Inferior parietal cortex (tissue), 1 donor: ENCODE data around the gene LRP2.

ENCODE experiments used
- DNase-seq: peaks from one replicate; pipeline ENCODE4 v3.0.0-alpha.2; 2016; ENCODE audit errors: extremely low spot score

LRP2 gene

GRCh38 chr2:169240405-169240804 lies 121.9 kb downstream of the LRP2 start:
- no peak for DNase-seq

DNA sequence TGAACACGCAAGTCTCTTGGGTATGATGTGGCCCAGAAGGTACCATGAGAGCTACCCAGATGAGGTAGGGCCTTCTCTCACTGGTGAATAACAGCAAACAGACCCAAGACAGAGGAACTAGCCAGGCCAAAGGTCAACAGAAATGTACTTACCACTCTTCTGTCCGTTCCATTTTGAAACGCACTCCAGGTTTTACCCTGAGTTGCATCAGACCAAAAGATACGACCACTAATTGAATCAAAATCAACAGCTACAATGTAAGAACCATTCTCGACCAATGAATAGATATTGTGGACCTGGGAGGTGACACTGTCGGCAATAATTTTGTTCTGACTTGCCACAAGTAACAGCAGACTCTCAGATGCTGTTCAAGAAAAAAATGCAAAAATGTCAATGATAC lies 124.4 kb downstream of the LRP2 start:
- DNase-seq, result no peak

DNA sequence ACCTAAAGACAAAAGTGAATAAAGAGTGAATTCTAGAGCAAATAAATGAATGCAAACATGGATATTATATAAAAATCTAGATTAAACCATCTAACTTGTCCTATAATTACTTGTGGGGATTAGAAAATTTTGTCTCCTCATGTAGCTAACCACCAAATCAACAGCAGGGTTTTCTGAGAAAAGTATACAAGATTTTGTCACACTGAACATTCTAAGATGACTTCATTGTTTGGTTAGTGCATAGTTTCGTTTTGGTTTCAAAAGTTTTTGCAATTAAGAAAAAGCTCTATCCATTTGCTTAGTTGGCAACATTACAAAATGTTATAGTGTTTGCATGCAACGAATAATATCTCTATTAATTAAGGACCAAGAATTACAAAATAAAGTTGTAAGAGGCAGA lies 125.0 kb downstream of the LRP2 start:
- DNase-seq, result no peak

DNA sequence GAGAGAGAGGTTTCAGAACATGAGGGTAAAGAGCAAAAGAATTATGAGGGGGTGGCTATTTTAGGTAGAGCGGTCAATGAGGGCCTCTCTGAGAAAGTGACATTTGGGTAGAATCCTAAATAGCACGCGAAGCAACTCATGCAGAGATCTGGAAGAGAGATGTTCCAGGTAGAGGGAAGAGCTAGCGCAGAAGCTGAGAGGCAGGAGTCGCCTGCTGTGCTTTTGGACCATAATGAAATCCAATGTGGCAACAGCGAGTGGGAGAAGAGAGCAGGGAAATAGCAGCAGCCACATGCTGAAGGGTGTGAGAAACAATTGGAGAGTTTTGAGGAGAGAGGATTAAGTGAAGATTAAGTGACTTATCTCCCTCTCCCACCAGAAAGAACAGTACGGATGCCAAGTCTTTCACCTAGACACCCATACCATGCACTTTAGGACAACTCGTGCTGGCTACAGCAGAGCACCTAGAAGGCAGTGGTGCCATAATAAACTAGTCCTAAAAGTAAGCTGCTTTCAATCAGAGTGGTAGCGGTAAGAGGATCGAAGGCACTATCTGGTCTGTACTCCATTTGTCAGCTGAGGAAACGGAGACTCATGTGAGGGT lies 129.7 kb downstream of the LRP2 start:
- no peak for DNase-seq

- no peak for DNase-seq
Observed at GRCh38 chr2:169230204-169230603, 132.1 kb downstream of the LRP2 start.

- no peak for DNase-seq
Observed at GRCh38 chr2:169229590-169229989, 132.7 kb downstream of the LRP2 start.

DNA sequence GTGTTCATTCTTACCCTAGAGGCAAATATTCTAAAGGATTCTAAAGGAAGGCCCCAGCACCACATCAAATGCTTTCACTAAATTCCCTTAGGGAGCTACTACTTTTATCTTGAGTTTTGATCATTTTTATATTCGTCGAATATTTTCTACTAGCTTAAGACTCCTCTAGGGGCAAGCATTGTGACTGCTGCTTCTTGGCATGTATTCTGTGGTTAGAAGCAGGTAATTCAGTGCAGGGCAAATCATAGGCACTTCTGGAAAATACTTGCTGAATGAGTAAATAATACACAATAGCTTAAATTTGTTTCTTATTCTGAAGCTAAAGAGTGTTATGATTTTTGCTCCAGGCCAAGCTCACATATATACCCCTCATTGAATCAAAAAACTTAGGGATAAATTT lies 136.4 kb downstream of the LRP2 start:
- no peak for DNase-seq

DNA sequence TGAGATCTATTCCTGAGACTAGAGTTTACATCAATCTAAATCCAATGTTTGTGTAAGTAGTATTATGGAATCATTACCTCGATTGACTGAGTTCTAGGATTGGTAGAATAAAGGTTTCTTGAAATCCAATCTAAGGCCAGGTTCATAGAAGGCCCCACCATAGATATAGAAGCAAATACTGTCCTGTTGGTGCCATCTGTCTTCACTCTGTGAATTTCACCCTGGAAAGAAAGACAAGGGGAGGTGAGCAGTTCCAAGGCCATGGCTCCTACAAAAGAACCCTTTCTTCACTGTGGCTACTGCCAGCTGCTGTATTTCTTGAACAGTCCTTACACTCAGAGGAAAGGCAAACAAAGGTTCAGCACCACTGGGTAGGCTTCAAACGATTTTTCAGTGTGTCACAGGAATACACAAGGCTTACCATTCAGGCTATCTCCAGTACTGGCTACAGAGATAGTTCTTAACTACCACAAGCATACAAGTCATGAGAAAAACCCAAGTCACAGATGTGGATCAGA lies 137.0 kb downstream of the LRP2 start:
- no peak for DNase-seq

GRCh38 chr2:169222665-169223064 lies 139.7 kb downstream of the LRP2 start:
- no peak for DNase-seq

GRCh38 chr2:169221745-169222369 lies 140.5 kb downstream of the LRP2 start:
- peak; percentile 60 for DNase-seq

DNA sequence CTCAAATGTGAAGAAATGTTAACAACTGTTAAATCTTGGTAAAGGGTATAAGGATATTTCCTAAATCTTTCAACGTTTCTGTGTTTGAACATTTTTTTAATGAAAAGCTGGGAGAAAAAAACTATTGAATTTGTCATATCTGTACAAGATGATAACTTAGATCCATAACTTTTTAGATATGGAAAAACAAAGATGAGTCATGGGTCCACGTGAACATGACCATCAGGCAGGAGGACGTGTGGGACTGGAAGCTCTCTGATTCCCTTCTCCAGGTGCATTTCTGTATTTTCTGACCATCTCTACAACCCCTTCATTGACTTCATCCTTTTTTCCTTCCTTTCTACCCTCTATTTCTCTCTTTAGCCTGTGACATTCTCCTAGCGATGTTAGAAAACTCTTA lies 151.4 kb downstream of the LRP2 start:
- DNase-seq, result no peak

DNA sequence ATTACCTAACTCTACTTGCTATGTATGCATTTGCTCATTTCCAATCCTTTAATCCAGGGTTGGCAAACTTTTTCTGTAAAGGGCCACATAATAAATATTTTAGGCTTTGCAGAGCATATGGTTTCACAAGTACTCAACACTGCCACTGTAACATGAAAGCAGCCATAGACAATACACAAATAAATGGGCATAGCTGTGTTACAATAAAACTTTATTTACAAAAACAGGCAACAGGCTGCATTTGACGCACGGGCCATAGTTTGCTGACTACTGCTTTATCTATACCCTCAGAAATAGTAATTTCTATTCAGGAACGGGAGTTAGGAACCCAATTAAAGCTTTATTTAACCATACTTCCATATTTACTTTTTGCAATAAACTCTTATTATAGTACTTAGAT lies 154.3 kb downstream of the LRP2 start:
- no peak for DNase-seq

- DNase-seq, result no peak
Observed at GRCh38 chr2:169205176-169205575, 157.2 kb downstream of the LRP2 start.

DNA sequence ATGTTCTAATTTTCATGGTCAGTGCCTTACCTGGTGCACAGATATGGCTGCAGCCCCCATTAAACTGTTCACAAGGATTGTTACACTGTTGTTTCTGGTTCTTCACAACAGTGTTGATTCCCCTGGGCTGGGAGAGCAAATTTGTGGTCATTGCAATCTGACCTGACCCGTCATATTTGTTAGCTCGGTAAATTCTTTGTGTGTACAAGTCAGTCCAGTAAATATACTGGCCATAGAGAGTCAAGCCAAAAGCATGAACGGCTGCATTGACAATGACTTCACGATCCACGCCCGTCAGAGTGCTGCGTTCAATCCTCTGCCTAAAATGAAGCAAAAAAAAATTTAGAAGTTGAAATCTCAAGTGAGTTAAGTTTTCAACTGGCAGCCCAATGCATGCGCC lies 158.4 kb downstream of the LRP2 start:
- no peak for DNase-seq

GRCh38 chr2:169200756-169201155 lies 161.6 kb downstream of the LRP2 start:
- no peak for DNase-seq

- no peak for DNase-seq
Observed at GRCh38 chr2:169193618-169194017, 168.7 kb downstream of the LRP2 start.

DNA sequence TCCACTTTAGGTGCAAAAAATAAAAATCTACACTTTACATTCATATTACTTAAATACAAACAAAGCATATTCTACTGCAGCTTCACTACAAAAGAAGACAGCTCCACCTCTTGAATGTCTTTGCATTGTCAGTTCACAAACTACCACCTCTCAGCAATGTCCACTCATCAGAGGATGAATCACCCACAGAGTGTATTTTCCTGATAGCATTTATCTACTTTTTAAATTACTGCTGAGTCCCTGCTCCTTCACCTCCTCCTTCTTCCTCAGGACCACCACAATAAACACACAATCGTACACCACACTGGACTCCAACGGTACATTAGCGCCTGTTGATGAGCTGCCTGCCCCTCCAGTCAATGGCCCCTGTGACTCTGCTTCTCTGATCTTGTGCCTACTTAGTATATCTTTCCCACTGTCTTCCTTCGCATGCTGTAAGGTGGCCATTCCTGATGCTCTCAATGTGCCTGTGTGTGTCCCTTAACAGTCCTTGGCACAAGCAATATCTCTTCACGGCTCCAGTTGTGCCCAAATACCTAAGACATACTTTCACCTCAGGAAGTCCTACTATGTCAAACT lies 172.0 kb downstream of the LRP2 start:
- DNase-seq, result no peak

DNA sequence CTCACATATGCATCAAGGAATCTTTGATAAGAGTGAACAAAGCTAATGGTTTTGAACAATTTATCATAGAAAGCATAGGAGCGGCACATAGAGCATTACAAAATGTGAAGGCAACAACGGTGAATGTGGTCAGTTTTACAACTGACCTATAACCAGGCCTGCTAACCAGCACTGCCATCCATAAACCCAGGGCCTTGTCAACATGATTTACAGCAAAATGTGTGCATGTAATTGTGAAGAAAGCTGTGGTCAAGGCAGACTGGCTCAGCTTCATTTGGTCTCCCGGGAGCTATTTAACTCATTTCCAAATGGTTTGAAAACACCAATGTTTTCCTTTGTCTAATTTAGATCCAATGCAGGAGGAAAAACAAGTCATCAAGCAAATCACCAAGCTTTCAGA lies 173.2 kb downstream of the LRP2 start:
- no peak for DNase-seq

DNA sequence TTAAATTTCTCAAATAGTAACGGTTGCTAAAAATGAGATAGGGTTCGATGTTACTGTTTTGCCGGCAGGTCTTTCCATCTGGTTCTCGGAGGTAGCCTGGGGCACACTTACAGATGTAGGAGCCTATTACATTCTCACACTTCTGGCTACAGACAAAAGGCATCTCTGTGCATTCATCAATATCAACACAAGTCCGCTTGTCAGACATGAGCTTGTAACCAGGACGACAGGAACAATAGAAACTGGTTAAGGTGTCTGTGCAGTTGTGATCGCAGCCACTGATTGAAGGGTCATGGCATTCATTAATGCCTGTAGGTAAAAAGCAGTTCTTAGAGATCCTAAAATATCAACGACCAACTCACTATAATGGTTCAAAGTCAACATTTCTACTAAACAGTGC lies 176.6 kb downstream of the LRP2 start:
- peak; percentile 4 for DNase-seq

GRCh38 chr2:169184074-169184473 lies 178.3 kb downstream of the LRP2 start:
- no peak for DNase-seq

DNA sequence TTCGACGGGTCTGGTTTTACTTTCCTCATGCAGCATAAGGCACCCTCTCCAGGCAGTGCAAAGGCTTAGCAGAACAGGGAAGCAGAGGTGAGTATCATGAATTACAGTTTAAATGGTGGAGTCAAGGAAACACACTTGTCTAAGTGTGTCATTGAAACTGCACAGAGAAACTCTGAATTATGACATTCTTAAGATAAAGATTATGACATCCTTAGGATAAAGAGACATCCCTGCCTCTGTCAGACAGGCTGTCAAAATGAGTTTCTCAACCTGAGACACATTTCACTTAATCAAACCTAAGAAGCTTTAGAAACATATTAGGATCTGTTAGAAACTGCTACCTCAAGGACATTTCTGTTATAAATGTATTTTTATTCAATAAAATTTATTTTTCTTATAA lies 179.8 kb downstream of the LRP2 start:
- no peak for DNase-seq

DNA sequence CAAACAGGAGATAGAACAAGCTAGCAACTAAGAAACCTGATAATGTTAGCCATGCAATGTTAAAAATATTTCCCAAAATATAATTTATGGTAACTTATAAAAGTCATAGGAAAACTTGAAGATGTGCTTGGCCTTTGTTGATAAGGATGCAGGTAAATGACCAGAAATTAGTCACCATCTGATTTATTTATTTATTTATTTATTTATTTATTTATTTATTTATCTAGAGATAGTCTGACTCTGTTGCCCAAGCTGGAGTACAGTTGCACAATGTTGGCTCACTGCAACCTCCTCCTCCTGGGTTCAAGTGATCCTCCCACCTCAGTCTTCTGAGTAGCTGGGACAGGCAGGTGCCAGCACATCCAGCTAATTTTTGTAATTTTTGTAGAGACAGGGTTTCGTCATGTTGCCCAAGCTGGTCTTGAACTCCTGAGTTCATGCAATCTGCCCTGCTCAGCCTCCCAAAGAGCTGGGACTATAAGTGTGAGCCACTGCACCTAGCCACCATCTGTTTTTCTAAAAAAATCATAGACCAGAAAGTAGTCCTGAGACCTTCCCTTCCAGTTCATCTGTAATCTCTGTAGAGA lies 183.4 kb downstream of the LRP2 start:
- no peak for DNase-seq

- DNase-seq, result no peak
Observed at GRCh38 chr2:169178364-169178763, 184.0 kb downstream of the LRP2 start.
